Right cardiac atrium (tissue), 5 donors: ENCODE data around the gene PET100. TPM values are rescaled to one million over a fixed set of nuclear protein-coding genes. Genes with fewer than 3 reads are reported as not detected.

Experiments used
- ATAC-seq, 2 donors: fragments of 200-7000 bp; cut with Tn5 transposase; one replicate each; pipeline versions ENCODE4 v1.8.0 to v1.9.1; 2020; ENCODE audit warnings: moderate library complexity in 2 of 2, mild to moderate bottlenecking in 1 of 2
- DNase-seq, 3 donors: peaks; one replicate each; pipeline ENCODE4 v3.0.0-alpha.2; 2020
- H3K27ac ChIP-seq: one replicate; pipeline ENCODE4 v1.5.1; 2013; ENCODE audit warnings: mild to moderate bottlenecking, low read length, control low read depth, moderate library complexity
- H3K27me3 ChIP-seq: one replicate; pipeline ENCODE4 v1.6.1; 2013; ENCODE audit not compliant: control insufficient read depth, insufficient read depth
- H3K4me1 ChIP-seq: one replicate; pipeline ENCODE4 v1.6.1; 2013; ENCODE audit warnings: low read length; ENCODE audit not compliant: control insufficient read depth, insufficient read depth
- H3K4me3 ChIP-seq: one replicate; pipeline ENCODE4 v1.5.1; 2013; ENCODE audit warnings: low read length, control low read depth
- H3K9me3 ChIP-seq: one replicate; pipeline ENCODE4 v1.6.1; 2013; ENCODE audit warnings: low read length; ENCODE audit not compliant: control insufficient read depth
- WGBS: extraction: QIAGEN DNeasy Blood & Tissue Kit; methylation state at CpG from one replicate; pipeline ENCODE4 v1.1.7; 2013; 5-methylcytosine and 5-hydroxymethylcytosine counted together
- intact Hi-C, 4 donors: fragments of 100-400 bp; cut with DNase I; formaldehyde crosslinking; loops; one replicate each; pipeline versions ENCODE4 v1.11.0 to v1.14.0; 2022 to 2023
- polyA plus RNA-seq: library from polyadenylated mRNA; stranded (reverse); fragments of 200-250 nt; gene quantifications from one replicate; pipeline ENCODE4 v1.2.3, GENCODE V29; 2013
- total RNA-seq, 4 donors: library from RNA; stranded (reverse); fragmentation: NEBNext Ultra II Directional; extraction: Animal tissue kit (Norgen Biotek cat#: 25700); gene quantifications; one replicate each; pipeline ENCODE4 v1.2.1, GENCODE V29; 2021
- donor health status: healthy with polysubstance abuse.
- donor health status: DM: no; HTN: yes; CAD: no.
- donor health status: DM: no; HTN: no; CAD: no.
- donor health status: DM: no; HTN: yes; CAD: no; lungs with severe emphysema.
- donor health status: DM: yes; HTN: yes; CAD: no.

Gene PET100
- total and polyA plus RNA-seq, 5 donors = 136 to 194 (median 175) TPM

DNA sequence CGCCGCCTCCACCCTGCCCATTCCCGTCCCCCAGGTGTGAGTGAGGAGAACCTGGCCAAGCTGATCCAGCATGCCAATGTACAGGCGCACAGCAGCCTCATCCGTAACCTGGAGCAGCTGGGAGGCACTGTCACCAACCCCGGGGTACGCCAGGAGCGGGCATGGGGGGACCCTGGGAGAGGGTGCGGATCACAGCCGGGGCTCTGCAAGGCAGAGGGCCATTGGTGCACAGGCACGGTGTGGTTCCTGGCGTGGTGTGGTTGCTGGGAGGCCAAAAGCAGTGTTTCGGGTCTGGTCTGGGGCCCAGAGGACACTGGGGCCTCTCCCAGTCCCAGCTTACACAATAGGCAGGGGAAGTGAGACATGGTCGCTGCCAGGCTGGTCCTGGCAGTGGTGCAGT is 15.6 kb downstream of the PET100 start:
- intact Hi-C loops = no loop called here
- DNase-seq = peak in 1 of 3 donors; percentile 43
- Histone ChIP-seq H3K4me1 (no peaks in the 10 kb centered on the region), H3K27ac (no peak overlapping the region), H3K4me3 (no peak overlapping the region), H3K27me3 (no peaks in the 10 kb centered on the region), H3K9me3 (no peaks in the 10 kb centered on the region)
- WGBS = 87% methylated on average over 14 of the region's 14 CpGs
- ATAC-seq = no peak

DNA sequence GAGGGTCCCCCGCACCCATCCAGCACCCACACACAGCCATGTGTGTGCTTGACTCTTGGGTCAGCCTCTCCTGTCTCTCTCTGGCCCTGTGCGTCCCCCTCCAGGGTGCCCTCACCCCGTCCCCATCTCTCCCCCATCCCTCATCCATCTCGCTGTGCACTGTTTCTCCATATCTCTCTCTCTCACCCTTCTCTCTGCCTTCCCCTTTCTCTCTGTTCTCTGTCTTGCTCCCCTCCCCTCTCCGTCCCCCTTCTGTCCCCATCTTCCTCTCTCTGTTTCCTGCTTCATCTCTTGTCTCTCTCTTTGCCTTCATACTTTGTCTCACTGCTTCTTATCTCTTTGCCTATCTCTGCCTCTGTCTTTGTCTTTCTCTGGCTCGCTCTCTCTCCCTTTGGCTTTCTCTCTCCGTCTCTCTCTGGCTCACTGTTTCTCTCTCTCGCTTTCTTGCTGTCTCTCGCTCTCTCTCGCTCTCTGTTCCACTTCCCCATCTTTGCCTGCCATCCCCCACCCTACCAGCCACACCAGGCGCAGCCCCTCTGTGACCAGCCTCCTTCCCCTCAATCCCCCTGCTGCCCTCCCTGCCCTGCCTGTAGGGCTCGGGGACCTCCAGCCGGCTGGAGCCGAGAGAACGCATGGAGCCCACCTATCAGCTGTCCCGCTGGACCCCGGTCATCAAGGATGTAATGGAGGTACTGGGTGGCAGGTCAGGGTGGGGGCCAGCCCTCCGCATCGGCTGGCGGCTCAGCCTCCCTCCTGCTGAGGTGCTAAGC is 16.2 kb downstream of the PET100 start:
- Histone ChIP-seq H3K27me3 (no peaks in the 10 kb centered on the region), H3K4me3 (no peak overlapping the region), H3K4me1 (no peaks in the 10 kb centered on the region), H3K27ac (no peak overlapping the region), H3K9me3 (no peaks in the 10 kb centered on the region)
- intact Hi-C loops = no loop called here
- no peak for ATAC-seq
- peak in 2 of 3 donors; percentile 25 to 27 for DNase-seq
- 52% methylated on average over 20 of the region's 20 CpGs for WGBS

GRCh38 chr19:7646426-7646700 is 16.8 kb downstream of the PET100 start:
- ATAC-seq = no peak
- Histone ChIP-seq H3K4me1 (no peaks in the 10 kb centered on the region), H3K9me3 (no peaks in the 10 kb centered on the region), H3K27ac (no peak overlapping the region), H3K4me3 (no peak overlapping the region), H3K27me3 (no peaks in the 10 kb centered on the region)
- peak in 1 of 3 donors; percentile 27 for DNase-seq
- intact Hi-C loops = no loop called here
- 82% methylated on average over 8 of the region's 8 CpGs for WGBS

GRCh38 chr19:7647156-7647555 is 17.6 kb downstream of the PET100 start:
- 86% methylated on average over 26 of the region's 26 CpGs for WGBS
- Histone ChIP-seq H3K4me3 (no peak overlapping the region), H3K27me3 (no peaks in the 10 kb centered on the region), H3K27ac (no peak overlapping the region), H3K9me3 (no peaks in the 10 kb centered on the region), H3K4me1 (no peaks in the 10 kb centered on the region)
- ATAC-seq (no peak), DNase-seq (peak in 2 of 3 donors; percentile 50 to 60)
- intact Hi-C loops = no loop called here

DNA sequence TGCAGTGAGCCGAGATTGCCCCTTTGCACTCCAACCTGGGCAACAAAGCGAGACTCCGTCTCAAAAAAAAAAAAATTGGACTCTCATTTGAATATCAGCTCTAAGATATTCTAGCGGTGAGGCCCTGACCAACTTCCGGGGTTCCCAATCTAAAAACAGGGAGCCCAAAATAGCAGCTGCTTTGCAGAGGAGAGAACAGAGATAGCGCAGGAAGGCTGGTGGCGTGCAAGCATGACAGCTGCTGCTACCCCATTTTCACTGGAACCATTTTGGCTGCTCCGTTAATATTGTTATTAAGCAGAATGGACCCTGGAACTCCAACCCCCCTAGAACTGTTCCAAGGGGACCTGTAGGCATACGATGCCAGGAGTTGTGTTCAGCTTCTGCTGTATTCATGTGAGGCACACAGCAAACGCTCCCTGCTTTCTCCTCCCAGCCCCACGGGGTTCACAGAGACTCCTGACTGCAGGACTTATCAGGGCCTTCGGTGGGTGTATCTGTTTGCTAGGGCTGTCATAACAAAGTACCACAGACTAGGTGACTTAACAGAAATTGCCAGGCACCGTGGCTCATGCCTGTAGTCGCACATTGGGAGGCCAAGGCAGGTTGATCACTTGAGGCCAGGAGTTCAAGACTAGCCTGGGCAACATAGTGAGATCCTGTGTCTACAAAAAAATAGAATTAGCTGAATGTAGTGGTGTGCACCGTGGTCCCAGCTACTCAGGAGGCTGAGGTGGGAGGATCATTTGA is 18.8 kb downstream of the PET100 start:
- H3K27me3 ChIP-seq = no peaks in the 10 kb centered on the region
- H3K9me3 ChIP-seq = no peaks in the 10 kb centered on the region
- ATAC-seq (no peak), DNase-seq (peak in 1 of 3 donors; percentile 14)
- H3K27ac ChIP-seq = no peak overlapping the region
- WGBS = 65% methylated on average over 15 of the region's 15 CpGs
- H3K4me1 ChIP-seq = no peaks in the 10 kb centered on the region
- no peak overlapping the region for H3K4me3 ChIP-seq
- intact Hi-C loops = no loop called here

DNA sequence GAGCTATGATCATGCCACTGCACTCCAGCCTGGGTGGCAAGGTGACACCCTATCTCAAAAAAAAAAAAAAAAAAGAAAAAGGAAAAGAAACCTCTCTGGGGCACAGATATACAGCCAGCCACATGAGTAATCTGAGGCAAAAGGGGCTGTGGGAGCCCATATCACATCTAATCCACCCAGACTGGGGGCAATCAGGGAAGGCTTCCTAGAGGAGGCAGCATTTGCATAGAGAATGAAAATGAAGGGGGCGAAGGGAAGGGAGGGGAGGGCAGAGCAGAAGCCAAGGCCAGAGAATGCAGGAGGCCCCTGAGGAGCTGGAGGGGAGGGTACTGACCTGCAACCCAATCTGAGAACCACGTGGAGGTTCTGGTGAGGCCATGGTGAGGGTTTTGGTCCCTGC is 20.6 kb downstream of the PET100 start:
- Histone ChIP-seq H3K4me1 (no peaks in the 10 kb centered on the region), H3K9me3 (no peaks in the 10 kb centered on the region), H3K27ac (no peak overlapping the region), H3K27me3 (no peaks in the 10 kb centered on the region), H3K4me3 (no peak overlapping the region)
- ATAC-seq (no peak), DNase-seq (no peak)
- intact Hi-C loops = loop anchor here in 1 of 4 donors (10.0 kb wide), 1 partner anchor 155 kb away; no protein-coding TSS in a partner anchor
- 42% methylated on average over 2 of the region's 2 CpGs for WGBS

DNA sequence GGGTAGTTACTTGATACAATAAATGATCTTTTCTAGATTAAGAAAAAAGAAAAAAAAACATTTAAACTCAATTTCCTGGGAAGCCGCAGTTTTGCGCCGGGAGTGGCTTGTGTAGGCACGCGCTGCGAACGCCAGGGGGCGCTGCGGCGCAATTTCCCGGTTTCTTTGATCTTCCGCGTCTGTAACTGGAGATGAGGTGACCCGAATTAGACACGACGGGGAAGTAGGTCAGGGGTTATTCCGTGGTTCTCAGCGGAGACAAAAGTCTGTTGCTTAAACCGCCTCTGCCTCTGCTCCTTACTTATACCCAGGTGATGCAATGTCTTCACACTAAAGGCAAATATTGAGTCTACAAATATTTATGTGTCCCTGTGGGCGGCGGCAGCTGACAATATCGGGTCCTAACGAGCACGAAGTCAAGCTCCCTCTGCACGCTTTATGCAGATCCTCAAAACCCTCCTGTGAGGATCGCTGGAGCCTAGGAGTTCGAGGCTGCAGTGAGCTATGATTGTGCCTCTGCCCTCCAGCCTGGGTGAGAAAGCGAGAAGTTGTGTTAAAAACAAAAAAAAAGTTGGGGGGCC is 22.6 kb downstream of the PET100 start:
- 4% methylated on average over 28 of the region's 28 CpGs for WGBS
- Histone ChIP-seq H3K27ac (no peak overlapping the region), H3K4me1 (no peaks in the 10 kb centered on the region), H3K4me3 (peak overlapping the region; percentile 9), H3K9me3 (no peaks in the 10 kb centered on the region), H3K27me3 (no peaks in the 10 kb centered on the region)
- peak; percentile 65 to 80 for ATAC-seq
- intact Hi-C loops = loop anchor here in 1 of 4 donors (10.0 kb wide), 1 partner anchor 153 kb away; no protein-coding TSS in a partner anchor
- peak; percentile 68 to 92 (median 88) for DNase-seq

DNA sequence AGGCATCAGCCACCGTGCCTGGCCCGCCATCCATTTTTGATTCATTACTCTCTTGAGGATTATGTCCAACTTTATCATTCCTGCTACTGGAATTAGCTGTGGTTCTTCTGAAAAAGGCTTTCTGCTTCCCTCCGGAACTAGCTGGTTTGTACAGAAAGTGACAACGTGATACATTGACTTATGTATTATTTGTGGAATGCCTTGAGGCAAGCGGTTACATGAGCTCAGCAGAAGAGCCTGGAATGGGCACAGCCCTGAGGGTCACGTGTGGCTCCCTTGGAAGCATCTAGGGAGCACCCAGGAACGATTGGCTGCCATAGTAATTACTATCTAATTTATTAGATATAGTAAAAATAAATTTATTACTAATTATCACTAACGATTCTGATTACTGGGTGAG is 24.8 kb downstream of the PET100 start:
- ATAC-seq (no peak), DNase-seq (no peak)

DNA sequence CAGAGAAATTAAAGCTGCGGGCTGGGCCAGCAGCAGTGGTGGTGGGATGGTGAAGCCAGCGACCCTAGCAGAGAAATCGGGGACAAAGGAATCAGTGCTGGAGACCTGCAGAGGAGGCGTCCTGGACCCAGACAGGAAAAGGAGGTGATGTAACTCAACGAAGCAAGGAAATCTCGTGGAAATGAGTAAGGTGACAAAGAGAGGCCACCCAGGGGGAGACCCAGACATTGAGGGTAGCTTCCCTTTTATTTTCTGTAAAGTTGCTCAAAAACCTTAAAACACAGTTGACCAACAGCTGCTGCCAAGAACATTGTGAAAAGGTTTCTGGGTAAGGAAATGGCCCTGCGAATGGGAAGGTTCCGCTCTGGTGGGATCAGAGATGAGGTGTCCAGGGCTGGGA is 26.0 kb downstream of the PET100 start:
- no peak for DNase-seq
- Histone ChIP-seq H3K27me3 (no peaks in the 10 kb centered on the region), H3K9me3 (no peaks in the 10 kb centered on the region), H3K4me3 (no peak overlapping the region), H3K27ac (no peak overlapping the region), H3K4me1 (no peaks in the 10 kb centered on the region)
- ATAC-seq = no peak
- intact Hi-C loops = loop anchor here in 2 of 4 donors (2.0 to 10.0 kb wide), 2 partner anchors 25 to 149 kb away; partner anchors contain the start of gene TRAPPC5 (in 1 of the 2)
- 56% methylated on average over 8 of the region's 8 CpGs for WGBS

More for the DNA sequence above, 24.8 kb downstream of the PET100 start:
- Histone ChIP-seq H3K27ac (no peak overlapping the region), H3K4me1 (no peaks in the 10 kb centered on the region), H3K4me3 (no peak overlapping the region), H3K9me3 (no peaks in the 10 kb centered on the region), H3K27me3 (no peaks in the 10 kb centered on the region)
- intact Hi-C loops = loop anchor here in 2 of 4 donors (2.0 to 10.0 kb wide), 2 partner anchors 26 to 150 kb away; partner anchors contain the start of gene TRAPPC5 (in 1 of the 2)
- WGBS = 57% methylated on average over 8 of the region's 8 CpGs

DNA sequence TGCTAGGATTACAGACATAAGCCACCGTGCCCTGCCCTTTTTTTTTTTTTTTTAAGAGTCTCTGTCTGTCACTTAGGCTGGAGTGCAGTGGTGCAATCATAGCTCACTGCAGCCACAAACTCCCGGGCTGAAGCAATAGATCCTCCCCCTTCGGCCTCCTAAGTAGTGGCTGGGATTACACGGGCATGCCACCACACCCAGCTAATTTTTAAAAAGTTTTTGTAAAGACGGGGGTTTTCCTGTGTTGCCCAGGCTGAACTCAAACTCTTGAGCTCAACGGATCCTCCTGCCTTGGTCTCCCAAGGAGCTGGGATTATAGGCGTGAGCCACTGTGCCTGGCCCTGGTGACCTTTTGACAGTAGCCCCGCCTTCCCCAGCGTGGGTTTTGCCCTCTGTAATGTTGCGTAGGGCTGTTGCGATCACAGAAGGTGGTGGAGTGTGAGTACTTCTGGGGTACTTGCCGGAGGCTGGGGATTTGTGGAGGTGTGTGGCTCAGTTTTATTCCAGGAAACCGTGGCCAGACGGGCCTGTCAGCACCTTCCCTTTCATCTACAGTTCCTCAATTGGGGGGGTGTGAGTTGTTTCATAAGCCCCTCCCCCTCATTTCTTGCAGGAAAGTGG is 27.6 kb downstream of the PET100 start:
- Histone ChIP-seq H3K27ac (no peak overlapping the region), H3K9me3 (no peaks in the 10 kb centered on the region), H3K27me3 (no peaks in the 10 kb centered on the region), H3K4me1 (no peaks in the 10 kb centered on the region), H3K4me3 (no peak overlapping the region)
- peak; percentile 31 to 49 for ATAC-seq
- WGBS = 34% methylated on average over 14 of the region's 14 CpGs
- intact Hi-C loops = loop anchor here in 1 of 4 donors (10.0 kb wide), 1 partner anchor 148 kb away; no protein-coding TSS in a partner anchor
- DNase-seq = peak in 2 of 3 donors; percentile 44 to 56
